ENCODE measurements around the gene MIPEP. TPM values are rescaled to one million over a fixed set of nuclear protein-coding genes. Genes with fewer than 3 reads are reported as not detected.

Gene MIPEP
- total RNA-seq, 2 experiments from 2014 or later, result 3.9 to 4.8 TPM

GRCh38 chr13:23849670-23850069, 39.5 kb downstream of the MIPEP start:
- H3K9me3 Mint-ChIP-seq, result no peaks in the 10 kb centered on the region
- no peaks in the 10 kb centered on the region for H3K4me1 Mint-ChIP-seq (ENCODE audit: low read depth)
- intact Hi-C loops (cut with DNase I, micrococcal nuclease), result no loop called here
- no peaks in the 10 kb centered on the region for H3K4me1 ChIP-seq (ENCODE audit: insufficient read depth, low read length)
- H3K27me3 ChIP-seq (ENCODE audit: control insufficient read depth in 1 of 2, insufficient read depth in 2 of 2, low read length in 2 of 2), result no peaks in the 10 kb centered on the region
- H3K36me3 ChIP-seq (ENCODE audit: insufficient read depth, low read length), result peaks cover 8% of the 10 kb centered on the region
- H3K4me3 ChIP-seq (ENCODE audit: low read length), result no peak overlapping the region
- no peak overlapping the region for H3K27ac Mint-ChIP-seq
- H3K27me3 Mint-ChIP-seq, result no peaks in the 10 kb centered on the region
- H3K36me3 Mint-ChIP-seq (ENCODE audit: low read depth), result peaks cover 31% of the 10 kb centered on the region
- no peaks in the 10 kb centered on the region for H3K9me3 ChIP-seq (ENCODE audit: control insufficient read depth in 1 of 2, insufficient read depth in 1 of 2, low read length in 2 of 2)
- H3K27ac ChIP-seq (ENCODE audit: low read depth in 1 of 2, low read length in 2 of 2), result no peak overlapping the region
- no peak for TF ChIP-seq CTCF (IDR thresholded peaks at IDR 0.05)
- POLR2A ChIA-PET, result no interaction called here
- ATAC-seq (ENCODE audit: poor library complexity) (no peak), DNase-seq (no peak)
- no peak overlapping the region for H3K4me3 Mint-ChIP-seq
- CTCF ChIA-PET, result no interaction called here

GRCh38 chr13:23848646-23849141, 40.5 kb downstream of the MIPEP start:
- DNase-seq (no peak), ATAC-seq (ENCODE audit: poor library complexity) (no peak)
- Histone ChIP-seq H3K36me3 (ENCODE audit: insufficient read depth, low read length) (peaks cover 8% of the 10 kb centered on the region), H3K27ac (ENCODE audit: low read depth in 1 of 2, low read length in 2 of 2) (no peak overlapping the region), H3K9me3 (ENCODE audit: control insufficient read depth in 1 of 2, insufficient read depth in 1 of 2, low read length in 2 of 2) (no peaks in the 10 kb centered on the region), H3K4me3 (ENCODE audit: low read length) (no peak overlapping the region), H3K4me1 (ENCODE audit: insufficient read depth, low read length) (peaks cover 3% of the 10 kb centered on the region), H3K27me3 (ENCODE audit: control insufficient read depth in 1 of 2, insufficient read depth in 2 of 2, low read length in 2 of 2) (no peaks in the 10 kb centered on the region)
- ChIA-PET POLR2A (no interaction called here), CTCF (no interaction called here)
- no peak for TF ChIP-seq CTCF (IDR thresholded peaks at IDR 0.05)
- Mint-ChIP-seq H3K9me3 (no peaks in the 10 kb centered on the region), H3K27me3 (no peaks in the 10 kb centered on the region), H3K4me3 (no peak overlapping the region), H3K4me1 (ENCODE audit: low read depth) (peaks cover 8% of the 10 kb centered on the region), H3K36me3 (ENCODE audit: low read depth) (peaks cover 36% of the 10 kb centered on the region), H3K27ac (no peak overlapping the region)
- intact Hi-C loops (cut with DNase I, micrococcal nuclease), result no loop called here

GRCh38 chr13:23848019-23848418, 41.2 kb downstream of the MIPEP start:
- Mint-ChIP-seq H3K27ac (no peak overlapping the region), H3K9me3 (no peaks in the 10 kb centered on the region), H3K4me3 (no peak overlapping the region), H3K4me1 (ENCODE audit: low read depth) (peaks cover 11% of the 10 kb centered on the region), H3K36me3 (ENCODE audit: low read depth) (peaks cover 38% of the 10 kb centered on the region), H3K27me3 (no peaks in the 10 kb centered on the region)
- ChIA-PET POLR2A (no interaction called here), CTCF (interaction anchor here (0.7 kb wide), 1 partner anchor 22 kb away, joined by 4 read pairs; no protein-coding TSS in a partner anchor)
- Histone ChIP-seq H3K27me3 (ENCODE audit: control insufficient read depth in 1 of 2, insufficient read depth in 2 of 2, low read length in 2 of 2) (no peaks in the 10 kb centered on the region), H3K27ac (ENCODE audit: low read depth in 1 of 2, low read length in 2 of 2) (no peak overlapping the region), H3K9me3 (ENCODE audit: control insufficient read depth in 1 of 2, insufficient read depth in 1 of 2, low read length in 2 of 2) (no peaks in the 10 kb centered on the region), H3K36me3 (ENCODE audit: insufficient read depth, low read length) (peaks cover 8% of the 10 kb centered on the region), H3K4me1 (ENCODE audit: insufficient read depth, low read length) (peaks cover 3% of the 10 kb centered on the region), H3K4me3 (ENCODE audit: low read length) (no peak overlapping the region)
- no peak for TF ChIP-seq CTCF (IDR thresholded peaks at IDR 0.05)
- intact Hi-C loops (cut with DNase I, micrococcal nuclease), result no loop called here
- no peak for ATAC-seq (ENCODE audit: poor library complexity)
- DNase-seq, result no peak
